Measurements from ENCODE around the gene SLC13A5. TPM values are rescaled to one million over a fixed set of nuclear protein-coding genes. Genes with fewer than 3 reads are reported as not detected.

Gene SLC13A5
- total RNA-seq, 4 donors from 2014 or later = 0.25 TPM; not detected in 3

DNA sequence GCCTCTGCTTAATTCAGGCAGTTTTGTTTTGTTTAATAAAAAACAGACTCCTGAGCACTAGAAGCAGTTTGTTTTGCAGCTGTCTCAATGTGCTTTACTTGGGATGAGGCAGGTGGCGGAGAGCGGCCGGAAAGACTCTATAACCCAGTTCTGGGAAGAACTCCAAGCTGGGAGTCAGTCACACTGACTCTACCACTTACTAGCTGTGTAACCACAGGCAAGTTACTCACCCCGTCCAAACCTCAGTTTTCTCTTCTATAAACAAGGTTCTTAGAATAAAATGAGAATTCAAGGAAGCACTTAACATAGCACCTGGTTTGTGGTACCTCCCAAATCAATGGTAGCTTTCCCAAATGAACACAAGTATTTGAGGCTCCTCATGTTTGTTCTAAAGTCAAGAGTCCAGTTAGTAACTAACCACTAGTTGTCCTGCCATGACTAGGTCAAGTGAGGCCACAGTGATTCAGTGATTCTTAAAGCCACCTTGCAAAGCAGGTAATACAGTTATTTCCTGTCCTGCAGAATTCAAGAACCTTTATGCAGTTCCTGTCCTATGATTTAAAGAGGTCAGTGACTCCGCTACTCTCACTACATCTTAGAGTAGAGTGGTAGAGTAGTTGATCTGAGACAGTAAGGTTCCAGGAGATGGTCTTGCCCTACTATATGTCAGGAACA, 69.6 kb downstream of the SLC13A5 start:
- DNase-seq (ENCODE audit: low spot score) (no peak), ATAC-seq (ENCODE audit: low FRiP score) (no peak)
- TF ChIP-seq, protein P1, sequence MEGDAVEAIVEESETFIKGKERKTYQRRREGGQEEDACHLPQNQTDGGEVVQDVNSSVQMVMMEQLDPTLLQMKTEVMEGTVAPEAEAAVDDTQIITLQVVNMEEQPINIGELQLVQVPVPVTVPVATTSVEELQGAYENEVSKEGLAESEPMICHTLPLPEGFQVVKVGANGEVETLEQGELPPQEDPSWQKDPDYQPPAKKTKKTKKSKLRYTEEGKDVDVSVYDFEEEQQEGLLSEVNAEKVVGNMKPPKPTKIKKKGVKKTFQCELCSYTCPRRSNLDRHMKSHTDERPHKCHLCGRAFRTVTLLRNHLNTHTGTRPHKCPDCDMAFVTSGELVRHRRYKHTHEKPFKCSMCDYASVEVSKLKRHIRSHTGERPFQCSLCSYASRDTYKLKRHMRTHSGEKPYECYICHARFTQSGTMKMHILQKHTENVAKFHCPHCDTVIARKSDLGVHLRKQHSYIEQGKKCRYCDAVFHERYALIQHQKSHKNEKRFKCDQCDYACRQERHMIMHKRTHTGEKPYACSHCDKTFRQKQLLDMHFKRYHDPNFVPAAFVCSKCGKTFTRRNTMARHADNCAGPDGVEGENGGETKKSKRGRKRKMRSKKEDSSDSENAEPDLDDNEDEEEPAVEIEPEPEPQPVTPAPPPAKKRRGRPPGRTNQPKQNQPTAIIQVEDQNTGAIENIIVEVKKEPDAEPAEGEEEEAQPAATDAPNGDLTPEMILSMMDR (IDR thresholded peaks at IDR 0.05) = no peak

DNA sequence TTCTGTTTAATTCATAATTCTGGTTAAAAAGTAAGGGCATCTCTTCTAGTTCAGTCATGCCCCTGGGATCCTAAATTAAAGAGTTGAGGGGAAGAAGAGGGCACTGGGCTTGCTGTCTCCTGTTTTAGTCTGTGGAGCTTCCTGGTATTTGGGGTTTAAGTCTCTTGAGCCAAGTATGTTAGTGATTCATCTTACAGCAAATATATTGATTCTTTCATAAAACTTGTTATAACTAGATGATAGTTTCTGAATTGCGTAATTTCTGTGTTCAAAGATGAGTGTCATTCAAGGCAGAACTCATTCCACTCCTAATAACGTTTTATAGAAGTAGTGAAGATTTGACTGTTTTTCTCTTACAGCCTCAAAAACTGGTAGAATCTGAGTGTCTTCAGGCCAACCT, 70.6 kb downstream of the SLC13A5 start:
- ATAC-seq (ENCODE audit: low FRiP score) = no peak
- TF ChIP-seq, protein P1 (IDR thresholded peaks at IDR 0.05) = no peak
- no peak for DNase-seq (ENCODE audit: low spot score)

DNA sequence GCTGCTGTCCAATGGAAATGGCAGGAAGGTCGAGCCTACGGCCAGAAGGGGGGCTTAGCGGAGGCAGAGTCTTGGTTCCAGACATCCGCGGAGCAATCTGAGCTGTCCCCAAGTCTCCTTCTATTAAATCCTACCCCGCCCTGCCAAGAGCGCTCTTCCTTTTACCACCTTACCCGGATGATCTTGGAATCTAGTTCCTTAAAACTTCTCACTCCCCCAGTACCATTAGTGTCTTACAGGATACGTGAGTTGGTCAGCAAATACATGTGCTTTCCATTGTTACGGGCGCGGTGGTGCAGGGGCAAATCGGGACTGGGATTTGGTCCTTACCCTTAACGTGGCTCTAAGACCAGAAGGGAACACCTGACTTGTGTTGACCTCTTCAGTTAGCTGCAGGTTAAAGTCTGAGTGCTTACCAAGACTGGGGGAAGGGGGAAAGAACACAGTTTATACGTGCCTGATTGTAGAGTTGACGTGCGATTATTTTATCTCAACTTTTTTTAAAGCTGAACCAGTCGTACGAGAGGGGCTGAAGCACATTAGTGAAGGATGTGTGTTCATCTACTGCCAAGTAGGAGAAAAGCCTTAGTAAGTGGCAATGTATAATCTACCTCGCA, 71.8 kb downstream of the SLC13A5 start:
- DNase-seq (ENCODE audit: low spot score) (no peak), ATAC-seq (ENCODE audit: low FRiP score) (peak; percentile 22)
- TF ChIP-seq, protein P1 (IDR thresholded peaks at IDR 0.05) = no peak

DNA sequence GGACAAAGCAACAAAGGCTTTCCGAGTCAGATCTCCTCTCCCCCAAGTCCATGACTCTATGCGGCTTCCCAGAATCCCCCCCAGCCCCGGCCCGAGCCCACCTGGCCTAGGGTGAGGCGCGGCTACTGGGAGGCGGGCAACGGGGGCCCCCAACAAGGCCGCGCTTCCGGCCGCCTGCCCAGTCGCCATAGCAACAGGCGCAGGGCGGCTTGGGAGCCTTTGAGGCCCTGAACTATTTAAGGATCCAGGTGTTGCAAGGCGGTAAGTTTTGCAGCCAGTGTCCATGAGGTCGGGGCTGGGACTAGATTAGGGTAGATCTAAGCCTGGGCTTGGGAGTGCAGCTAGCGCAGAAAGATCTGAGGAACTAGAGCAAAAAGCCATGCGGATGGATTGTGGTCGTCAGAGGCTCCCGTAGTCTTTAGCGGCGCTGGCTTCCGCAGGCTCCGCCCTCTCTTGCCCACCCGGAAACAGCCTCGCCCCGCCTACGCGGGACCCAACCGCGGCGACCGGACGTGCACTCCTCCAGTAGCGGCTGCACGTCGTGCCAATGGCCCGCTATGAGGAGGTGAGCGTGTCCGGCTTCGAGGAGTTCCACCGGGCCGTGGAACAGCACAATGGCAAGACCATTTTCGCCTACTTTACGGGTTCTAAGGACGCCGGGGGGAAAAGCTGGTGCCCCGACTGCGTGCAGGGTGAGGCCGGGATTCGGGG, 72.5 kb downstream of the SLC13A5 start, which contains the start of the genes KIAA0753 and TXNDC17:
Gene KIAA0753 (minus strand): TSS at position 176 of the 711 bp plus-strand sequence. CDS start 5,608 bp downstream, outside the sequence.
Gene TXNDC17 (plus strand): TSS at position 525 of the 711 bp plus-strand sequence. CDS start 23 bp downstream, at position 548.
- DNase-seq (ENCODE audit: low spot score) (peak; percentile 85), ATAC-seq (ENCODE audit: low FRiP score) (peak; percentile 94)
- TF ChIP-seq, protein P1 (IDR thresholded peaks at IDR 0.05) = no peak

DNA sequence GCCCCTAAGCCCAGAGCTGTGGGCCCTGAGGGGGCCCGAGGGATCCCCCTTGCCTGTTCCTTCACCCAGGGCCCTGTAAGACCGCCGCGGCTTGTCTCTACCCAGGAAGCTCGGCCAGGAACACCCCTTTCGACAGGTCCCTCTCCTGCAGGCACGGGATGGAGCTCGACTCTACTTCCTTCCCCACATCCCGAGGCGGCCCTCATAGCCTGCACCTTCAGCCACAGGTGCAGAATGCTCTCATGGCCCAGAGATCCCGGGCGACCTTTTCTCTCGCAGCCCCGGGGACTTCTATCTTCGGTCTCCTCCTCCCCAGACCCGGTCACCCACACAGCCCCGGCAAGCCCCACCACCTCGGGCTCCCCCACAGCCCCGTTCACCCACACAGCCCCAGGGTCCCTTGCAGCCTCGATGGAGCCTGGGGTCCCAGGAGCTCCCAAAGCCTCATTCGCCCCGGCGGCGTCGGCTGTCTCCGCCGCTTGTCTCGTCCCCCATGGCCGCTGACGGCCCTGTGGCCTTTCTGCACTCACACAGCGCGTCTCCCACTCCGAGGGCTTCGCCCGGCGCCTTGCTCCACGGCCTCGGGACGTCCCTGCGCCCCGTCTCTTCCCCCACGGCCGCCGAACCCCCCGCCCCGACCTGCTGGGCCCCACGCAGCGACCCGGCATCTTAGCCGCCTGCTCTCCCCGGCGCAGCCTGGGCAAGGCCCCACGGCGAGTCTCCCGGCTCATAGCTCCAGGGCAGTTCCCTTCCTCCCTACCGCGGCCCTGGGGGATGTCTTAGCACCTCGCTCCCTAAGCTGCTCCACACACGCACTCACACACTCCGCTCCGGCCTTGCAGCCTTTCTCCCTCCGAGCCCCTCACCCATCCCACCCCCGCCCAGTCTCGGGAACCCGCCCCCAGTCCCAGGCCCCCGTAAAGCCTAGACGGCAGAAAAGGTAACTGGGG, 73.3 kb downstream of the SLC13A5 start:
- TF ChIP-seq, protein P1 (IDR thresholded peaks at IDR 0.05) = no peak
- DNase-seq (ENCODE audit: low spot score) (no peak), ATAC-seq (ENCODE audit: low FRiP score) (peak; percentile 30)

DNA sequence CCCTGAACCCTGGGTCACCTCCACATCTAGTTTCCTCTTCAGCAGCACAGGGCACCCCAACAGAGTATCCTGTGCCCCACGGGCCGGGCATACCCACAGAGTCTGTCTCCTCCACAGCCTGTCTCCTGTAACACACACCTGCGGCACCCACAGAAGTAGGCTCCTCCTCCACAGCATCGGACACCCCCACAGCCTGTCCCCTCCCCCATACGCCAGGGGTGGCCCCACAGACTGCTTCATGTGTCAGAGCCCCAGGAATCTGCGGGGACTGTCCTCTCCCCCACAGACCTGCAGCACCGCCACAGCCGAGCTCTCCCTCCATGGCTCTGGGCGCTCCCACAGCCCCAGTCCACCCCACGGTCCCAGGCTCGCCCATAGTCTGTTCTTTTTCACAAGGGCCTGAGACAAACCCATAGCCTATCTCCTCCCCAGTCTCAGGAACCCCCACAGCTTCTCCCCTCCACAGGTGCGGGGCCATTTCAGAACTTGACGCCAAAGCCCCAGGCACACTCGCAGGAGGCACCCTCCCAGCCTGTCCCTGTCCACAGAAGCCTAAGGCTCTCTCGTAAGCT, 74.1 kb downstream of the SLC13A5 start:
- TF ChIP-seq, protein P1 (IDR thresholded peaks at IDR 0.05) = no peak
- no peak for ATAC-seq (ENCODE audit: low FRiP score)
- DNase-seq (ENCODE audit: low spot score) = no peak
